NB4 (cell line): Measurements from ENCODE around the gene BPHL.

ENCODE experiments used
- POLR2A ChIP-seq: IDR thresholded peaks from 2 replicates; pipeline ENCODE4 v1.6.1; 2011; ENCODE audit warnings: mild to moderate bottlenecking; ENCODE audit not compliant: insufficient read length; ENCODE audit errors: extremely low read depth
- TF ChIP-seq, protein P1 (sequence below): IDR thresholded peaks from one replicate; pipeline ENCODE4 v1.5.1; 2012; ENCODE audit warnings: low read depth, low read length
- TF ChIP-seq, protein P2 (sequence below): IDR thresholded peaks from 2 replicates; pipeline ENCODE4 v1.6.1; 2011; ENCODE audit warnings: low read depth, low read length

DNA sequence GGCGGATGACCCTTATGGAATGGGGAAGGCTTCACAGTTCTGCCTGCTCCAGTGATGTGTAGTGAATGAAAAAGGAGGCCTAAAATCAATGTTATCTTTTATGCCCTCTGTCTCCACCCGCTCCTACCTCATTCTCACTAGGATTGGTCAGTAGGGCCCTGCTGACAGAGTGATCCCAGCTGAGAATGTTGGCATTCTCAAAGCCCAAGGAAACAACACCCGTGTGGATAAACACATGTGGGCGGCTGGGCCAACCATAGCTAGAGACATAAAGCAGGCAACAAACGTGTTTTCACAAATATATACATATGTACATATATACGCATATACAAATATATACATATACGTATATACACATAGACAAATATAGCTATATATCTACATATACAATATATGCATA is 45.7 kb upstream of the BPHL start:
- TF ChIP-seq, protein P1, sequence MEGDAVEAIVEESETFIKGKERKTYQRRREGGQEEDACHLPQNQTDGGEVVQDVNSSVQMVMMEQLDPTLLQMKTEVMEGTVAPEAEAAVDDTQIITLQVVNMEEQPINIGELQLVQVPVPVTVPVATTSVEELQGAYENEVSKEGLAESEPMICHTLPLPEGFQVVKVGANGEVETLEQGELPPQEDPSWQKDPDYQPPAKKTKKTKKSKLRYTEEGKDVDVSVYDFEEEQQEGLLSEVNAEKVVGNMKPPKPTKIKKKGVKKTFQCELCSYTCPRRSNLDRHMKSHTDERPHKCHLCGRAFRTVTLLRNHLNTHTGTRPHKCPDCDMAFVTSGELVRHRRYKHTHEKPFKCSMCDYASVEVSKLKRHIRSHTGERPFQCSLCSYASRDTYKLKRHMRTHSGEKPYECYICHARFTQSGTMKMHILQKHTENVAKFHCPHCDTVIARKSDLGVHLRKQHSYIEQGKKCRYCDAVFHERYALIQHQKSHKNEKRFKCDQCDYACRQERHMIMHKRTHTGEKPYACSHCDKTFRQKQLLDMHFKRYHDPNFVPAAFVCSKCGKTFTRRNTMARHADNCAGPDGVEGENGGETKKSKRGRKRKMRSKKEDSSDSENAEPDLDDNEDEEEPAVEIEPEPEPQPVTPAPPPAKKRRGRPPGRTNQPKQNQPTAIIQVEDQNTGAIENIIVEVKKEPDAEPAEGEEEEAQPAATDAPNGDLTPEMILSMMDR: no peak
- TF ChIP-seq, protein P2, sequence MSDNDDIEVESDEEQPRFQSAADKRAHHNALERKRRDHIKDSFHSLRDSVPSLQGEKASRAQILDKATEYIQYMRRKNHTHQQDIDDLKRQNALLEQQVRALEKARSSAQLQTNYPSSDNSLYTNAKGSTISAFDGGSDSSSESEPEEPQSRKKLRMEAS: no peak
- TF ChIP-seq POLR2A: no peak
